Gastroesophageal sphincter (tissue), 3 donors: Measurements from ENCODE around the gene SIN3B.

ENCODE experiments used
- CTCF ChIP-seq, 4 experiments: fragments of 200-600 bp in 2 of 4; fragments of 450-650 bp in 2 of 4; sonication (generic) in 1 of 4; IDR thresholded peaks; one replicate each; pipeline ENCODE4 v1.5.1; 2017 to 2019; ENCODE audit warnings: antibody characterized with exemption in 4 of 4, mild to moderate bottlenecking in 2 of 4, moderate library complexity in 2 of 4
- POLR2A ChIP-seq, 2 donors: fragments of 450-650 bp; IDR thresholded peaks; one replicate each; pipeline ENCODE4 v1.6.1; 2017; ENCODE audit warnings: antibody characterized with exemption in 2 of 2, mild to moderate bottlenecking in 2 of 2, moderate library complexity in 1 of 2

DNA sequence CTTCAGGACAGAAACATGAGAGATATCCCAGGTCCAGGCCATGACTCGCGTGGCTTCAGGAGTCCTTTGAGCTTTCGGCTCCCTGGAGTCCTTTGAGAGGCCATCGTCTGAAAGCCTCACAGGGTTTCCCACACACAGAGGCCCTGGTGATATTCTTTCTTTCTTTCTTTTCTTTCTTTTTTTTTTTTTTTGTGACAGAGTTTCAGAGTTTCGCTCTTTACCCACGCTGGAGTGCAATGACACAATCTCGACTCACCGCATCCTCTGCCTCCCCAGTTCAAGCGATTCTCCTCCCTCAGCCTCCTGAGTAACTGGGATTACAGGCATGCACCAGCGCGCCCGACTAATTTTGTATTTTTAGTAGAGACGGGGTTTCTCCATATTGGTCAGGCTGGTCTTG lies 5.5 kb downstream of the SIN3B start:
- no peak for TF ChIP-seq CTCF (IDR thresholded peaks at IDR 0.05)
- TF ChIP-seq POLR2A (IDR thresholded peaks at IDR 0.05): no peak
